Right lung (tissue), 5 donors: ENCODE measurements around the gene SIVA1. TPM values are rescaled to one million over a fixed set of nuclear protein-coding genes. Genes with fewer than 3 reads are reported as not detected.

ENCODE experiments used
- DNase-seq, 2 donors: peaks; one replicate each; pipeline ENCODE4 v3.0.0-alpha.2; 2013
- polyA plus RNA-seq, 5 donors: library from polyadenylated mRNA; unstranded; fragments of 120-200 nt; gene quantifications; one replicate each; pipeline versions ENCODE4 v1.2.1 to v1.2.3, GENCODE V29; 2013; ENCODE audit warnings: inconsistent platforms in 1 of 5, low replicate concordance in 1 of 5; ENCODE audit not compliant: insufficient read length in 5 of 5, insufficient read depth in 1 of 5

Gene SIVA1
- polyA plus RNA-seq, 5 donors, result 49.3 to 124 (median 71.4) TPM

- no peak for DNase-seq
Observed at GRCh38 chr14:104782086-104782807, 29.3 kb downstream of the SIVA1 start.

GRCh38 chr14:104782808-104783139, 29.8 kb downstream of the SIVA1 start:
- no peak for DNase-seq

- DNase-seq, result no peak
Observed at GRCh38 chr14:104783484-104784217, 30.7 kb downstream of the SIVA1 start.

- DNase-seq, result no peak
Observed at GRCh38 chr14:104784218-104784568, 31.2 kb downstream of the SIVA1 start.

- DNase-seq, result no peak
Observed at GRCh38 chr14:104784846-104785707, 32.1 kb downstream of the SIVA1 start.

- no peak for DNase-seq
Observed at GRCh38 chr14:104785708-104786080, 32.7 kb downstream of the SIVA1 start.

- no peak for DNase-seq
Observed at GRCh38 chr14:104786091-104786586, 33.2 kb downstream of the SIVA1 start.

- DNase-seq, result no peak
Observed at GRCh38 chr14:104786726-104787675, 34.1 kb downstream of the SIVA1 start.

GRCh38 chr14:104787736-104788135, 34.8 kb downstream of the SIVA1 start:
- no peak for DNase-seq

GRCh38 chr14:104788161-104788818, 35.3 kb downstream of the SIVA1 start:
- DNase-seq, result no peak

GRCh38 chr14:104788873-104789663, 36.1 kb downstream of the SIVA1 start:
- no peak for DNase-seq

- DNase-seq, result no peak
Observed at GRCh38 chr14:104789752-104790743, 37.1 kb downstream of the SIVA1 start.

GRCh38 chr14:104791425-104791824, 38.5 kb downstream of the SIVA1 start:
- DNase-seq, result no peak

GRCh38 chr14:104792101-104792884, 39.3 kb downstream of the SIVA1 start:
- DNase-seq, result no peak

- no peak for DNase-seq
Observed at GRCh38 chr14:104792945-104793702, 40.2 kb downstream of the SIVA1 start.

- DNase-seq, result no peak
Observed at GRCh38 chr14:104793703-104793959, 40.7 kb downstream of the SIVA1 start.

- DNase-seq, result no peak
Observed at GRCh38 chr14:104794099-104794498, 41.2 kb downstream of the SIVA1 start.
